H1 (cell line): ENCODE results near the gene TFF2. TPM values are rescaled to one million over a fixed set of nuclear protein-coding genes. Genes with fewer than 3 reads are reported as not detected.

Experiments
- BCL11A ChIP-seq, 2 experiments: IDR thresholded peaks; one replicate each; pipeline ENCODE4 v1.6.1; 2011; ENCODE audit warnings: low read depth in 2 of 2, low read length in 2 of 2, mild to moderate bottlenecking in 2 of 2
- CHD1 ChIP-seq: IDR thresholded peaks from 2 replicates; pipeline ENCODE4 v1.6.1; 2012; ENCODE audit warnings: low read depth, low read length, improper control_type of control experiment
- HDAC2 ChIP-seq, 2 experiments: fragments of 300-600 bp in 1 of 2; sonication (generic) in 1 of 2; IDR thresholded peaks; 2 replicates each; pipeline ENCODE4 v1.6.1; 2011 to 2012; ENCODE audit warnings: low read depth in 2 of 2, low read length in 2 of 2, mild to moderate bottlenecking in 2 of 2, moderate library complexity in 2 of 2, borderline replicate concordance in 1 of 2, inconsistent platforms in 1 of 2
- HDAC6 ChIP-seq: IDR thresholded peaks from one replicate; pipeline ENCODE4 v1.7.1; 2012; ENCODE audit warnings: low read depth, mild to moderate bottlenecking, inconsistent platforms, low read length, moderate library complexity
- KDM4A ChIP-seq: IDR thresholded peaks from one replicate; pipeline ENCODE4 v1.7.1; 2012; ENCODE audit warnings: low read depth, mild to moderate bottlenecking, moderate library complexity, low read length, inconsistent platforms; ENCODE audit not compliant: severe bottlenecking
- SP1 ChIP-seq: IDR thresholded peaks from 2 replicates; pipeline ENCODE4 v1.6.1; 2011; ENCODE audit warnings: low read depth, low read length
- TCF12 ChIP-seq: IDR thresholded peaks from 2 replicates; pipeline ENCODE4 v1.6.1; 2011; ENCODE audit warnings: low read depth, mild to moderate bottlenecking, low read length
- ZNF274 ChIP-seq: IDR thresholded peaks from 2 replicates; pipeline ENCODE4 v1.7.0; 2012; ENCODE audit warnings: low read length, borderline replicate concordance; ENCODE audit errors: extremely low read depth
- polyA plus RNA-seq, 7 experiments: library from polyadenylated mRNA; depleted of rRNA in 3 of 7; stranded (reverse) in 5 of 7; unstranded in 2 of 7; fragments of >200 nt in 5 of 7; fragments of 200-250 nt in 2 of 7; gene quantifications; 1 replicate in 5 of 7; 2 replicates in 1 of 7; 4 replicates in 1 of 7; pipeline versions ENCODE4 v1.2.1 to v1.2.3, GENCODE V29; 2011 to 2013; ENCODE audit warnings: missing spikeins in 2 of 7, mixed read lengths in 2 of 7
- total RNA-seq: library from RNA; stranded (reverse); fragmentation: NEBNext Ultra II Directional; extraction: Animal tissue kit (Norgen Biotek cat#: 25700); gene quantifications from 2 replicates; pipeline ENCODE4 v1.2.1, GENCODE V29; 2021

The TFF2 gene
- total and polyA plus RNA-seq, 2 of the 8 experiments (the other 6 are each of a cell fraction or from before 2014, with no cell fraction given), result not detected

GRCh38 chr21:42346866-42347600 is 3.8 kb downstream of the TFF2 start (continued):
- TF ChIP-seq KDM4A, result no peak
- no peak for TF ChIP-seq SP1
- no peak for TF ChIP-seq TCF12
- no peak for TF ChIP-seq BCL11A (IDR thresholded peaks at IDR 0.05; ENCODE audit: low read depth in 2 of 2, low read length in 2 of 2)
- TF ChIP-seq HDAC6, result no peak
- TF ChIP-seq ZNF274, result no peak
- TF ChIP-seq HDAC2 (IDR thresholded peaks at IDR 0.05; ENCODE audit: borderline replicate concordance in 1 of 2, low read depth in 2 of 2, low read length in 2 of 2), result no peak
- TF ChIP-seq CHD1, result no peak
